Neural progenitor cell (in vitro differentiated cells): ENCODE results near the gene IL23R. TPM values are rescaled to one million over a fixed set of nuclear protein-coding genes. Genes with fewer than 3 reads are reported as not detected.
A peak's percentile ranks its signal among the peaks of the same experiment; 100 is the strongest.

Experiments used
- DNase-seq: peaks from one replicate; pipeline ENCODE4 v3.0.0-alpha.2; 2016; ENCODE audit warnings: low spot score
- H2AFZ ChIP-seq: fragments of 200-600 bp; sonication (generic); replicated peaks from 2 replicates; pipeline ENCODE4 v1.6.1; 2016; ENCODE audit warnings: antibody characterized with exemption
- H3F3A ChIP-seq: fragments of 200-600 bp; sonication (generic); 2 replicates; pipeline ENCODE4 v1.6.1; 2016; ENCODE audit warnings: antibody characterized with exemption, low read depth
- H3K27ac ChIP-seq: fragments of 200-600 bp; sonication (generic); 2 replicates; pipeline ENCODE4 v1.5.1; 2016; ENCODE audit warnings: mild to moderate bottlenecking
- H3K27me3 ChIP-seq: fragments of 200-600 bp; sonication (generic); 2 replicates; pipeline ENCODE4 v1.6.1; 2016; ENCODE audit warnings: mild to moderate bottlenecking, moderate library complexity
- H3K36me3 ChIP-seq: fragments of 200-600 bp; sonication (generic); 2 replicates; pipeline ENCODE4 v1.5.1; 2016
- H3K4me1 ChIP-seq: fragments of 200-600 bp; sonication (generic); 2 replicates; pipeline ENCODE4 v1.6.1; 2016; ENCODE audit warnings: mixed run types
- H3K4me2 ChIP-seq: fragments of 200-600 bp; sonication (generic); 2 replicates; pipeline ENCODE4 v1.6.1; 2016
- H3K4me3 ChIP-seq: fragments of 200-600 bp; sonication (generic); 2 replicates; pipeline ENCODE4 v1.5.1; 2016
- H3K79me2 ChIP-seq: fragments of 200-600 bp; sonication (generic); 2 replicates; pipeline ENCODE4 v1.6.1; 2016; ENCODE audit warnings: low read depth
- H3K9ac ChIP-seq: fragments of 200-600 bp; sonication (generic); 2 replicates; pipeline ENCODE4 v1.6.1; 2016
- H3K9me3 ChIP-seq: fragments of 200-600 bp; sonication (generic); 2 replicates; pipeline ENCODE4 v1.5.1; 2016; ENCODE audit warnings: low read depth
- H4K20me1 ChIP-seq: fragments of 200-600 bp; sonication (generic); 2 replicates; pipeline ENCODE4 v1.6.1; 2016; ENCODE audit warnings: low read depth
- H3K27ac Mint-ChIP-seq: 3 replicates; pipeline ENCODE4 v1.8.0; 2021; ENCODE audit warnings: mixed read lengths
- H3K27me3 Mint-ChIP-seq: 2 replicates; pipeline ENCODE4 v1.8.0; 2022; ENCODE audit warnings: low read depth, mild to moderate bottlenecking, inconsistent platforms, moderate library complexity, mixed read lengths; ENCODE audit not compliant: insufficient read depth
- H3K36me3 Mint-ChIP-seq: 3 replicates; pipeline ENCODE4 v1.8.0; 2021; ENCODE audit warnings: mixed read lengths
- H3K4me1 Mint-ChIP-seq: 3 replicates; pipeline ENCODE4 v1.8.0; 2021; ENCODE audit warnings: mixed read lengths
- H3K4me3 Mint-ChIP-seq: 3 replicates; pipeline ENCODE4 v1.8.0; 2021; ENCODE audit warnings: mild to moderate bottlenecking, moderate library complexity, mixed read lengths
- H3K9me3 Mint-ChIP-seq: 3 replicates; pipeline ENCODE4 v1.8.0; 2020; ENCODE audit warnings: mixed read lengths
- CTCF ChIP-seq: fragments of 200-600 bp; sonication (generic); IDR thresholded peaks from 2 replicates; pipeline ENCODE4 v1.5.1; 2017; ENCODE audit warnings: antibody characterized with exemption, mild to moderate bottlenecking
- EZH2 ChIP-seq: fragments of 200-600 bp; sonication (generic); IDR thresholded peaks from 2 replicates; pipeline ENCODE4 v1.6.1; 2017; ENCODE audit warnings: antibody characterized with exemption, mild to moderate bottlenecking, moderate library complexity
- EZH2phosphoT487 ChIP-seq: fragments of 200-600 bp; sonication (generic); IDR thresholded peaks from 2 replicates; pipeline ENCODE4 v1.6.1; 2017; ENCODE audit warnings: antibody characterized with exemption
- total RNA-seq: library from RNA; depleted of rRNA; stranded (reverse); fragments of >200 nt; gene quantifications from 2 replicates; pipeline ENCODE4 v1.2.3, GENCODE V29; 2015; ENCODE audit warnings: low replicate concordance

Gene IL23R
- total RNA-seq, 1 donor from 2014 or later: not detected

GRCh38 chr1:67126974-67127373 lies 39.3 kb upstream of the IL23R start:
- Histone ChIP-seq H3K9ac (no peak overlapping the region), H3K27me3 (no peaks in the 10 kb centered on the region), H3K9me3 (no peaks in the 10 kb centered on the region), H3K36me3 (no peaks in the 10 kb centered on the region), H3K4me1 (no peaks in the 10 kb centered on the region), H3K79me2 (no peaks in the 10 kb centered on the region), H3K4me2 (no peak overlapping the region), H3F3A (no peaks in the 10 kb centered on the region), H4K20me1 (no peaks in the 10 kb centered on the region), H3K27ac (no peak overlapping the region), H3K4me3 (no peak overlapping the region), H2AFZ (no peak overlapping the region)
- H3K9me3 Mint-ChIP-seq: no peaks in the 10 kb centered on the region
- TF ChIP-seq EZH2: no peak
- H3K4me3 Mint-ChIP-seq: no peak overlapping the region
- no peak overlapping the region for H3K27ac Mint-ChIP-seq
- DNase-seq: no peak
- H3K27me3 Mint-ChIP-seq: no peaks in the 10 kb centered on the region
- H3K4me1 Mint-ChIP-seq: no peaks in the 10 kb centered on the region
- H3K36me3 Mint-ChIP-seq: no peaks in the 10 kb centered on the region

- no peak overlapping the region for H3K4me3 ChIP-seq
Observed at GRCh38 chr1:67130673-67131072, 35.6 kb upstream of the IL23R start.

GRCh38 chr1:67133177-67133576 lies 33.1 kb upstream of the IL23R start:
- Mint-ChIP-seq H3K4me3 (no peak overlapping the region), H3K4me1 (peaks cover 18% of the 10 kb centered on the region), H3K9me3 (peaks cover 4% of the 10 kb centered on the region), H3K27me3 (no peaks in the 10 kb centered on the region), H3K27ac (no peak overlapping the region), H3K36me3 (no peaks in the 10 kb centered on the region)
- Histone ChIP-seq H2AFZ (no peak overlapping the region), H3K4me1 (peaks cover 21% of the 10 kb centered on the region), H4K20me1 (no peaks in the 10 kb centered on the region), H3K4me2 (no peak overlapping the region), H3K36me3 (no peaks in the 10 kb centered on the region), H3K79me2 (no peaks in the 10 kb centered on the region), H3K9me3 (no peaks in the 10 kb centered on the region), H3K9ac (no peak overlapping the region), H3F3A (no peaks in the 10 kb centered on the region), H3K27ac (no peak overlapping the region), H3K27me3 (no peaks in the 10 kb centered on the region), H3K4me3 (no peak overlapping the region)
- no peak for DNase-seq
- TF ChIP-seq EZH2phosphoT487 (no peak), CTCF (no peak), EZH2 (no peak)

More at GRCh38 chr1:67130673-67131072, 35.6 kb upstream of the IL23R start:
- Histone ChIP-seq H2AFZ (no peak overlapping the region), H3K4me1 (peaks cover 8% of the 10 kb centered on the region), H3K79me2 (no peaks in the 10 kb centered on the region), H3K4me2 (no peak overlapping the region), H4K20me1 (no peaks in the 10 kb centered on the region), H3K27me3 (no peaks in the 10 kb centered on the region), H3F3A (no peaks in the 10 kb centered on the region), H3K9ac (no peak overlapping the region), H3K27ac (no peak overlapping the region), H3K9me3 (no peaks in the 10 kb centered on the region), H3K36me3 (no peaks in the 10 kb centered on the region)
- peaks cover 13% of the 10 kb centered on the region for H3K4me1 Mint-ChIP-seq
- no peak for TF ChIP-seq CTCF
- TF ChIP-seq EZH2: no peak
- no peak for TF ChIP-seq EZH2phosphoT487
- H3K4me3 Mint-ChIP-seq: no peak overlapping the region
- H3K36me3 Mint-ChIP-seq: no peaks in the 10 kb centered on the region
- no peak overlapping the region for H3K27ac Mint-ChIP-seq
- no peaks in the 10 kb centered on the region for H3K27me3 Mint-ChIP-seq
- H3K9me3 Mint-ChIP-seq: peaks cover 4% of the 10 kb centered on the region
- DNase-seq: no peak

DNA sequence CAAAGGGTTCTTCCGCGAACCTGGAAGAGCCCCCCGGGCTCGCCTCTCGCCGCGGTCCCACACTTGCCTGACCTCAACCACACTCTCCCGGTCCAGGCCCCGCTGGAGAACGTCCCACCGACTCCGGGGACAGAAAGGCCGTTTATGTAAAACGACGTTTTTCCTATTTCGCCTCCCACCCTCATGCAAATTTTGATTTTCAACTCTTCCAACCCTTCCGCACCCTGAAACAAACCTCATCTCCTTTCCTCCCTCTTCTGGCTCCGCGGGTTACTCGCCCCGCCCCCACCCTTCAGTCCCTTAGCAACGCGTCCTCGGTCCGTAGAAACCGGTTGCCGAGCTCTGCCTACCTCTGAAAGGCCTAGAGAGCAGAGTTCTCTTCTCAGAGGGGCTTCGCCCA lies 31.6 kb upstream of the IL23R start, which contains the start of gene C1orf141:
C1orf141 (minus strand) TSS at position 276 of the 400 bp plus-strand sequence. CDS start 7,730 bp downstream, outside the sequence.
- no peak within 1 kb of the TSS for H3K9ac ChIP-seq
- no peak within 1 kb of the TSS for H3K27ac Mint-ChIP-seq

More for the DNA sequence above, 31.6 kb upstream of the IL23R start, which contains the start of gene C1orf141:
- peak within 1 kb of the TSS; percentile 68 for H3K4me2 ChIP-seq
- H3K4me3 ChIP-seq: peak within 1 kb of the TSS; percentile 35
- H2AFZ ChIP-seq: peak within 1 kb of the TSS; percentile 93
- Mint-ChIP-seq H3K36me3 (no peaks in the 10 kb centered on the region), H3K9me3 (peaks cover 4% of the 10 kb centered on the region), H3K27me3 (no peaks in the 10 kb centered on the region), H3K4me1 (peaks cover 18% of the 10 kb centered on the region), H3K4me3 (peak within 1 kb of the TSS; percentile 79)
- no peaks in the 10 kb centered on the region for H3K27me3 ChIP-seq
- H3K4me1 ChIP-seq: peaks cover 21% of the 10 kb centered on the region
- no peaks in the 10 kb centered on the region for H3K9me3 ChIP-seq
- DNase-seq: peak; percentile 77
- no peak within 1 kb of the TSS for H3K27ac ChIP-seq
- H4K20me1 ChIP-seq: no peaks in the 10 kb centered on the region
- no peaks in the 10 kb centered on the region for H3K36me3 ChIP-seq
- no peaks in the 10 kb centered on the region for H3F3A ChIP-seq
- TF ChIP-seq CTCF (no peak), EZH2 (no peak), EZH2phosphoT487 (no peak)
- no peaks in the 10 kb centered on the region for H3K79me2 ChIP-seq
